Measurements from ENCODE around the gene DTNBP1. TPM values are rescaled to one million over a fixed set of nuclear protein-coding genes. Genes with fewer than 3 reads are reported as not detected.

DTNBP1 gene
- total RNA-seq, 1 experiment from 2014 or later: 12.8 TPM

DNA sequence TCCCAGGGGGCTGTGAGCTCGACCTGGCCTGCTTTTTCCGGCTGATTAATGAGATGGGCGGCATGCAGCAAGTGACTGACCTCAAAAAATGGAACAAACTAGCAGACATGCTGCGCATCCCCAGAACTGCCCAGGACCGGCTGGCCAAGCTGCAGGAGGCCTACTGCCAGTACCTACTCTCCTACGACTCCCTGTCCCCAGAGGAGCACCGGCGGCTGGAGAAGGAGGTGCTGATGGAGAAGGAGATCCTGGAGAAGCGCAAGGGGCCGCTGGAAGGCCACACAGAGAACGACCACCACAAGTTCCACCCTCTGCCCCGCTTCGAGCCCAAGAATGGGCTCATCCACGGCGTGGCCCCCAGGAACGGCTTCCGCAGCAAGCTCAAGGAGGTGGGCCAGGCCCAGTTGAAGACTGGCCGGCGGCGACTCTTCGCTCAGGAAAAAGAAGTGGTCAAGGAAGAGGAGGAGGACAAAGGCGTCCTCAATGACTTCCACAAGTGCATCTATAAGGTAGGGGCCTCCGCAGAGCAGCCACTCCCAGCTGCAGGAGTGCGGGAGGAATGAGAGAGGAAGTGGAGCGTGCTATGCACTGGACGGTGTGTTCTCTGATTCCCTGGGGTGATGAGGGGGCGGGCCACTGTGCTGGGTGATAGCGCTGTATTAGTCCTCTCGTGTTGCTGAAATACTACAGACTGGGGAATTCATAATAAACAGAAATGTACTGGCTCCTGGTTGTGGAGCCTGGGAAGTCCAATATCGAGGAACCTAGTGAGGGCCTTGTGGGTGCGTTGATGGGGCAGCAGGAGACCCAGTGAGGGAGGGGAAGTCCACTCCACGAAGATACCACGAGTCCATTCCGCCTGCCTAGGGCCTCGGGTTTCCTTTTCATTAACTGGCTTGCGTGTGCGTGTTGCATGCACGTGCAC lies 161.7 kb downstream of the DTNBP1 start:
- Mint-ChIP-seq H3K36me3 (ENCODE audit: insufficient read depth, unreplicated experiment) (no peaks in the 10 kb centered on the region), H3K4me1 (ENCODE audit: low read depth, unreplicated experiment) (no peaks in the 10 kb centered on the region), H3K27ac (ENCODE audit: unreplicated experiment) (no peak overlapping the region), H3K4me3 (ENCODE audit: low read depth, unreplicated experiment) (no peak overlapping the region), H3K9me3 (ENCODE audit: low read depth, unreplicated experiment) (no peaks in the 10 kb centered on the region), H3K27me3 (ENCODE audit: unreplicated experiment) (no peaks in the 10 kb centered on the region)
- BruUV-seq (replicated peaks): no TSS peak
- CTCF ChIA-PET: interaction anchor here (0.6 kb wide), 1 partner anchor 736 kb away, joined by 3 read pairs; no protein-coding TSS in a partner anchor
- TF ChIP-seq, protein P1, sequence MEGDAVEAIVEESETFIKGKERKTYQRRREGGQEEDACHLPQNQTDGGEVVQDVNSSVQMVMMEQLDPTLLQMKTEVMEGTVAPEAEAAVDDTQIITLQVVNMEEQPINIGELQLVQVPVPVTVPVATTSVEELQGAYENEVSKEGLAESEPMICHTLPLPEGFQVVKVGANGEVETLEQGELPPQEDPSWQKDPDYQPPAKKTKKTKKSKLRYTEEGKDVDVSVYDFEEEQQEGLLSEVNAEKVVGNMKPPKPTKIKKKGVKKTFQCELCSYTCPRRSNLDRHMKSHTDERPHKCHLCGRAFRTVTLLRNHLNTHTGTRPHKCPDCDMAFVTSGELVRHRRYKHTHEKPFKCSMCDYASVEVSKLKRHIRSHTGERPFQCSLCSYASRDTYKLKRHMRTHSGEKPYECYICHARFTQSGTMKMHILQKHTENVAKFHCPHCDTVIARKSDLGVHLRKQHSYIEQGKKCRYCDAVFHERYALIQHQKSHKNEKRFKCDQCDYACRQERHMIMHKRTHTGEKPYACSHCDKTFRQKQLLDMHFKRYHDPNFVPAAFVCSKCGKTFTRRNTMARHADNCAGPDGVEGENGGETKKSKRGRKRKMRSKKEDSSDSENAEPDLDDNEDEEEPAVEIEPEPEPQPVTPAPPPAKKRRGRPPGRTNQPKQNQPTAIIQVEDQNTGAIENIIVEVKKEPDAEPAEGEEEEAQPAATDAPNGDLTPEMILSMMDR (IDR thresholded peaks at IDR 0.05; ENCODE audit: unreplicated experiment): no peak
- DNase-seq: no peak
- intact Hi-C loops (cut with micrococcal nuclease; ENCODE audit: unreplicated experiment): no loop called here

GRCh38 chr6:15500078-15500740 lies 162.6 kb downstream of the DTNBP1 start:
- Mint-ChIP-seq H3K4me3 (ENCODE audit: low read depth, unreplicated experiment) (no peak overlapping the region), H3K4me1 (ENCODE audit: low read depth, unreplicated experiment) (no peaks in the 10 kb centered on the region), H3K27ac (ENCODE audit: unreplicated experiment) (no peak overlapping the region), H3K9me3 (ENCODE audit: low read depth, unreplicated experiment) (no peaks in the 10 kb centered on the region), H3K27me3 (ENCODE audit: unreplicated experiment) (no peaks in the 10 kb centered on the region), H3K36me3 (ENCODE audit: insufficient read depth, unreplicated experiment) (no peaks in the 10 kb centered on the region)
- BruUV-seq (replicated peaks): no TSS peak
- no peak for DNase-seq
- TF ChIP-seq, protein P1 (IDR thresholded peaks at IDR 0.05; ENCODE audit: unreplicated experiment): no peak
- intact Hi-C loops (cut with micrococcal nuclease; ENCODE audit: unreplicated experiment): no loop called here
- CTCF ChIA-PET: no interaction called here

DNA sequence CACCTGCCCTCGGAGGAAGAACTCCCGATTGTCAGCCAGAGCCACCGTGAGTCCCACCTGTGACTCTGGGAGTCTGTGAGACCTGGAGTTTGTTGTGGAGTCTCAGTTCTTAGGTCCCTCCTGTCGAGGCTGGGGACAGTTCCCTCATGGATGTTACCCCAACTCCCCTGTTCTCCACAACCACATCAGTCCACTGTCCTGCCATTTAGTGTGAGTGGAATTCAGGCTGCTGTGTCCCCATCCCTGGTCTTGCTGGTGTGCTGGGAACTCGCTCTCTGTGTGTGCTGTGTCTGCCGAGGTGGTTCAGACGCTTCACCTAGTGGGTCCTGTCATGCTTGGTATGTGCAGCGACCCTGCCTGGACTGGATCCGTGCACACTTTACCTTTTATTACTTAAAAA lies 163.2 kb downstream of the DTNBP1 start:
- CTCF ChIA-PET: no interaction called here
- H3K27me3 Mint-ChIP-seq (ENCODE audit: unreplicated experiment): no peaks in the 10 kb centered on the region
- no peak for DNase-seq
- H3K27ac Mint-ChIP-seq (ENCODE audit: unreplicated experiment): no peak overlapping the region
- no TSS peak for BruUV-seq (replicated peaks)
- TF ChIP-seq, protein P1 (IDR thresholded peaks at IDR 0.05; ENCODE audit: unreplicated experiment): no peak
- intact Hi-C loops (cut with micrococcal nuclease; ENCODE audit: unreplicated experiment): no loop called here
- no peaks in the 10 kb centered on the region for H3K4me1 Mint-ChIP-seq (ENCODE audit: low read depth, unreplicated experiment)
- no peaks in the 10 kb centered on the region for H3K9me3 Mint-ChIP-seq (ENCODE audit: low read depth, unreplicated experiment)
- no peaks in the 10 kb centered on the region for H3K36me3 Mint-ChIP-seq (ENCODE audit: insufficient read depth, unreplicated experiment)
- H3K4me3 Mint-ChIP-seq (ENCODE audit: low read depth, unreplicated experiment): no peak overlapping the region

DNA sequence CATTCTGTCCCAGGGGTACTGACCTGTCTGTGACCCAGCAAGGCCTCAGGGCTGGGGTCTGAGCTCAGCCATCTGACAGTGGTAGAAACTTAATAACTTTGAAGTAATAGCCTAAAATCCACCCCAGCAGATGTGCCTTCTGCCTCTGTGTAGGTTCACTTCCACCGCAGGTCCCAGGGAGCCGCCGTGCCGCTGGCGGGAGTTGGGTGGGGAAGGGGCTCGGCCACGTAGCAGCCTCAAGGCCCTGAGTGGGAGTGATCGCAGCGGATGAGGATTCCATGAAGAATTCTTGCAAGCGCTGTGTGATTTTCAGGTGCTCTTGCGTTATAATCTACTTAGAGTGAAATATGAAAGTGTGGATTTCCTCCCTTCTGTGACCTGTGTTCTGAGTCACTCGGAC lies 163.7 kb downstream of the DTNBP1 start:
- Mint-ChIP-seq H3K36me3 (ENCODE audit: insufficient read depth, unreplicated experiment) (no peaks in the 10 kb centered on the region), H3K27me3 (ENCODE audit: unreplicated experiment) (no peaks in the 10 kb centered on the region), H3K4me1 (ENCODE audit: low read depth, unreplicated experiment) (no peaks in the 10 kb centered on the region), H3K27ac (ENCODE audit: unreplicated experiment) (no peak overlapping the region), H3K4me3 (ENCODE audit: low read depth, unreplicated experiment) (no peak overlapping the region), H3K9me3 (ENCODE audit: low read depth, unreplicated experiment) (no peaks in the 10 kb centered on the region)
- CTCF ChIA-PET: no interaction called here
- no peak for DNase-seq
- intact Hi-C loops (cut with micrococcal nuclease; ENCODE audit: unreplicated experiment): no loop called here
- TF ChIP-seq, protein P1 (IDR thresholded peaks at IDR 0.05; ENCODE audit: unreplicated experiment): no peak
- no TSS peak for BruUV-seq (replicated peaks)
